PFSK-1 (cell line): ENCODE results near the gene CEACAM1.

ENCODE experiments used
- FOXP2 ChIP-seq: optimal IDR thresholded peaks from 2 replicates; pipeline ENCODE3; 2011; ENCODE audit warnings: borderline replicate concordance, control low read depth, inconsistent platforms; ENCODE audit not compliant: insufficient read depth; ENCODE audit errors: extremely low read length, extremely low read depth
- POLR2AphosphoS5 ChIP-seq: IDR thresholded peaks from 2 replicates; pipeline ENCODE4 v1.6.1; 2012; ENCODE audit warnings: low read depth, mild to moderate bottlenecking, control low read depth, low read length, moderate library complexity
- REST ChIP-seq, 2 experiments: IDR thresholded peaks; 2 replicates each; pipeline versions ENCODE4 v1.6.1 to v1.8.0; 2011 to 2012; ENCODE audit warnings: low read depth in 2 of 2, low read length in 2 of 2, control low read depth in 1 of 2, inconsistent platforms in 1 of 2, mild to moderate bottlenecking in 1 of 2, moderate library complexity in 1 of 2; ENCODE audit not compliant: insufficient read depth in 1 of 2
- SIN3A ChIP-seq: IDR thresholded peaks from 2 replicates; pipeline ENCODE4 v1.6.1; 2012; ENCODE audit warnings: mild to moderate bottlenecking, low read length, moderate library complexity, borderline replicate concordance; ENCODE audit not compliant: insufficient read depth
- TAF1 ChIP-seq: IDR thresholded peaks from 2 replicates; pipeline ENCODE4 v1.6.1; 2012; ENCODE audit warnings: low read length, control low read depth, borderline replicate concordance; ENCODE audit not compliant: insufficient read depth

The CEACAM1 gene

GRCh38 chr19:42571116-42571515 lies 42.8 kb upstream of the CEACAM1 start:
- TF ChIP-seq REST (IDR thresholded peaks at IDR 0.05; ENCODE audit: insufficient read depth in 1 of 2, low read depth in 2 of 2, low read length in 2 of 2), result no peak
- no peak for TF ChIP-seq POLR2AphosphoS5
- TF ChIP-seq FOXP2, result no peak
- no peak for TF ChIP-seq SIN3A
- TF ChIP-seq TAF1, result no peak

- no peak for TF ChIP-seq FOXP2
- TF ChIP-seq POLR2AphosphoS5, result no peak
- no peak for TF ChIP-seq SIN3A
- no peak for TF ChIP-seq REST (IDR thresholded peaks at IDR 0.05; ENCODE audit: insufficient read depth in 1 of 2, low read depth in 2 of 2, low read length in 2 of 2)
- no peak for TF ChIP-seq TAF1
Measured at GRCh38 chr19:42569193-42569592, 40.9 kb upstream of the CEACAM1 start.

GRCh38 chr19:42568006-42568405 lies 39.7 kb upstream of the CEACAM1 start:
- TF ChIP-seq REST (IDR thresholded peaks at IDR 0.05; ENCODE audit: insufficient read depth in 1 of 2, low read depth in 2 of 2, low read length in 2 of 2), result no peak
- TF ChIP-seq POLR2AphosphoS5, result no peak
- TF ChIP-seq TAF1, result no peak
- no peak for TF ChIP-seq FOXP2
- no peak for TF ChIP-seq SIN3A

DNA sequence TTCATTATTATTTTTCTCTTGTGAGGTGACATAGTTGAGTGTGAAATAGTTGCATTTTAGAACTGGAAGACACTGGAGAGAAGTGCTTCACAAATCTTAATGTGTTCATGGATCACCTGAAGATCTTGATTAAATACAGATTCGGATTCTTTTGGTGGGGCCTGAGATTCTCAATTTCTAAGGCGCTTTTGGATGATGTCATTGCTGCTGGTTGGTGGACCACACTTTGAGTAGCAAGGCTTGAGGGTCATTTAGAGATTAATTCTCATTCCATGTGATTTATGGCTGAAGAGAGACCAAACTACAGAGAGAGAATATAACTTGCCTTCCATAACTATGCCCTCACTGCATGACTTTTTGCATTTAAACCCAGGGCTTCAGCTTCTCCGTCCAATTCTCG lies 39.3 kb upstream of the CEACAM1 start:
- TF ChIP-seq TAF1 (no peak), SIN3A (no peak), FOXP2 (no peak), POLR2AphosphoS5 (no peak), REST (IDR thresholded peaks at IDR 0.05; ENCODE audit: insufficient read depth in 1 of 2, low read depth in 2 of 2, low read length in 2 of 2) (no peak)

- TF ChIP-seq SIN3A (no peak), TAF1 (no peak), POLR2AphosphoS5 (no peak), REST (IDR thresholded peaks at IDR 0.05; ENCODE audit: insufficient read depth in 1 of 2, low read depth in 2 of 2, low read length in 2 of 2) (no peak), FOXP2 (no peak)
Measured at GRCh38 chr19:42563352-42564210, 35.3 kb upstream of the CEACAM1 start.
